Measurements from ENCODE around the gene LRP1.

LRP1 gene

DNA sequence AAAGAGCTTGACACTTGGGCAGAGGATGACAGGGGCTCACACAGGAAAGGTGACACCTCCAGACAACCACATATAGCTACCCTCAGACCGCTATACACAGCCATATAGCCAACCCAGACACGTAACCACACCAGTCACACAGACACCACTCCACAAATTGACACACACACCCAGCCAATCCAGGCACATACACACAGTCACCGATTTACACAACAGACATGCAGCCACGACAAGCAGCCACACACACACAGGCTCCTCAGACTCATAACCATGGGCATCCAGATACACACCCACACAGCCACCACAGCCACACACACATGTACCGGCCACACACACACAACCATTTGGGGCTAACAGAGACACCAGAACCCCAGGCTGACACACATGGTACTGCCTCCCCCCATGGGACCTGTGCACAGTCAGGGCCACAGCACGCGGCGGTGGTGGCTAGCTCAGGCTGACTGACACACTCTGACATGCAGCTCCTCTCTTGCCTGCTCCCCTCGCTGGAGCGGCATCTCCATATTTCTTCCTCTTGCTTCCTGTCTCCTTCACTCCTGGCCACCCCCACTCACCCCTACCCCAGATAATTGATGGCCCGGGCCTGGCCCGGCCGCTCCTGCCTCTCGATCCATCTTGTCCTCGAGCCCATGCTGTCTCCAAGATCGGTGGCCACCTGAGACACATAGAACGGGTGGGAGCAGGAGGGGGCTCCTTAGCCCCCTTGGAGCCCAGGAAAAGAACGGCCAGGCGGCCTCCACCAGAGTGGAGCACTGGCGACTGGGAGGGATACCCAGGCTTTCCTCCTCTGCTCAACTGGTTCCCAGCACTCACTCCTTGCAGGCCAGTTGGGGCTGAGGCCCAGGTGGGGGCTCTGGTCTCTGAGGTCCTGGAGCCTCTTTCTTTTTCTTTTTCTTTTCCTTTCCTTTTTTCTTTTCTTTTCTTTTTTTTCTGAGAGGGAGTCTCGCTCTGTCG, 95.2 kb downstream of the LRP1 start:
- H3K4me1 ChIP-seq (ENCODE audit: control insufficient read depth in 1 of 2, insufficient read depth in 1 of 2, low read depth in 1 of 2, low read length in 1 of 2), result peaks cover 19 to 28% of the 10 kb centered on the region in 2 experiments
- no peaks in the 10 kb centered on the region for H3K9me3 ChIP-seq
- H3K4me3 ChIP-seq (ENCODE audit: low read depth in 1 of 2, low read length in 1 of 2), result no peak overlapping the region
- no peak overlapping the region for H3K27ac ChIP-seq
- TF ChIP-seq CTCF (IDR thresholded peaks at IDR 0.05), result no peak
- H3K27me3 ChIP-seq, result peaks cover 100% of the 10 kb centered on the region
- no peaks in the 10 kb centered on the region for H3K36me3 ChIP-seq

- Histone ChIP-seq H3K36me3 (no peaks in the 10 kb centered on the region), H3K9me3 (no peaks in the 10 kb centered on the region), H3K27me3 (peaks cover 98% of the 10 kb centered on the region), H3K27ac (no peak overlapping the region), H3K4me1 (ENCODE audit: control insufficient read depth in 1 of 2, insufficient read depth in 1 of 2, low read depth in 1 of 2, low read length in 1 of 2) (peaks cover 25 to 35% of the 10 kb centered on the region in 2 experiments), H3K4me3 (ENCODE audit: low read depth in 1 of 2, low read length in 1 of 2) (peak overlapping the region in 1 of 2 experiments; percentile 40)
- no peak for TF ChIP-seq CTCF (IDR thresholded peaks at IDR 0.05)
Observed at GRCh38 chr12:57224278-57224972, 96.1 kb downstream of the LRP1 start.

- H3K9me3 ChIP-seq, result no peaks in the 10 kb centered on the region
- H3K27me3 ChIP-seq, result peaks cover 91% of the 10 kb centered on the region
- H3K4me3 ChIP-seq (ENCODE audit: low read depth in 1 of 2, low read length in 1 of 2), result peak overlapping the region; percentile 23 to 40
- TF ChIP-seq CTCF (IDR thresholded peaks at IDR 0.05), result peak; percentile 75
- peaks cover 32 to 42% of the 10 kb centered on the region in 2 experiments for H3K4me1 ChIP-seq (ENCODE audit: control insufficient read depth in 1 of 2, insufficient read depth in 1 of 2, low read depth in 1 of 2, low read length in 1 of 2)
- no peak overlapping the region for H3K27ac ChIP-seq
- no peaks in the 10 kb centered on the region for H3K36me3 ChIP-seq
Observed at GRCh38 chr12:57224973-57225679, 96.8 kb downstream of the LRP1 start.

DNA sequence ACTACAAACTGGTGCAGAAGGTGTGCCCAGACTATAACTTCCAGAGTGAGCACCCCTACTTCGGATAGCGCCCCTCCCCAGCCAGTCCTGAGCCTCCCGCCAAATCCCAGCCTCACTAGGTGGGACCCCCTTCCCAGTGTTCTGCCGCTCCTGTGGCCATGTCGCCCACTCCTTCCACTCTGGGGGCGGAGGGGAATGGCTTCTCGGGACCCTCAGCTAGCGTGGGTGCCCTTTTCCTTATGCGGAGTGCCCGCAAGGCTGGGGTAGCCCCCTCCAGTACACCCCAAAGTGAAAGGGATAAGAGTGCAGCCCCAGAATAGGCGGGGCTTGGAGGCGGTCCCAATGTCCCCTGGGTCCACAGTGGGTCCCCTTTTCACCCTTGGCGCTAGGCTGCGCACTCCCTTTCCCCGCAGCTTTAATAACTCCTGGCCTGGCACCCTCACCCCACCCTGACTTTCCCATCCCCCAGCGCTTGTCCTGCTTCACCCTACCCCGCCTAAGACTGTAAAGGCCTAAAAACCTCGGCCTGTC, 97.5 kb downstream of the LRP1 start:
- Histone ChIP-seq H3K4me1 (ENCODE audit: control insufficient read depth in 1 of 2, insufficient read depth in 1 of 2, low read depth in 1 of 2, low read length in 1 of 2) (peaks cover 38 to 48% of the 10 kb centered on the region in 2 experiments), H3K4me3 (ENCODE audit: low read depth in 1 of 2, low read length in 1 of 2) (no peak overlapping the region), H3K27ac (no peak overlapping the region), H3K27me3 (peaks cover 85% of the 10 kb centered on the region), H3K36me3 (no peaks in the 10 kb centered on the region), H3K9me3 (no peaks in the 10 kb centered on the region)
- TF ChIP-seq CTCF (IDR thresholded peaks at IDR 0.05), result no peak
